Small intestine (tissue), 7 donors: ENCODE results near the gene CLDN22. TPM values are rescaled to one million over a fixed set of nuclear protein-coding genes. Genes with fewer than 3 reads are reported as not detected.

Experiments
- DNase-seq, 2 donors: peaks; one replicate each; pipeline versions ENCODE4 v3.0.0 to v3.0.0-alpha.2; 2013
- FAIRE-seq: peaks from 2 replicates; lab custom pipeline; 2012; peaks lifted over from hg19 to GRCh38; lab: Jason Lieb, UNC
- H3K27ac ChIP-seq, 3 donors: one replicate each; pipeline ENCODE4 v1.5.1; 2013; ENCODE audit warnings: low read length in 2 of 3, mild to moderate bottlenecking in 2 of 3, control low read depth in 1 of 3, inconsistent platforms in 1 of 3, low read depth in 1 of 3, moderate library complexity in 1 of 3
- H3K27me3 ChIP-seq, 3 donors: one replicate each; pipeline ENCODE4 v1.6.1; 2013; ENCODE audit warnings: low read length in 3 of 3, inconsistent platforms in 1 of 3; ENCODE audit not compliant: control insufficient read depth in 3 of 3, insufficient read depth in 3 of 3
- H3K36me3 ChIP-seq, 3 donors: one replicate each; pipeline ENCODE4 v1.6.1; 2013; ENCODE audit warnings: low read length in 3 of 3, inconsistent platforms in 1 of 3, low read depth in 1 of 3, mild to moderate bottlenecking in 1 of 3, moderate library complexity in 1 of 3; ENCODE audit not compliant: control insufficient read depth in 3 of 3, insufficient read depth in 2 of 3
- H3K4me1 ChIP-seq, 3 donors: one replicate each; pipeline ENCODE4 v1.6.1; 2013; ENCODE audit warnings: low read length in 2 of 3, inconsistent platforms in 1 of 3, low read depth in 1 of 3, mild to moderate bottlenecking in 1 of 3, moderate library complexity in 1 of 3; ENCODE audit not compliant: control insufficient read depth in 3 of 3, insufficient read depth in 2 of 3
- H3K4me3 ChIP-seq, 3 donors: one replicate each; pipeline ENCODE4 v1.5.1; 2013; ENCODE audit warnings: low read length in 3 of 3, control low read depth in 1 of 3, inconsistent platforms in 1 of 3, low read depth in 1 of 3, mild to moderate bottlenecking in 1 of 3, moderate library complexity in 1 of 3
- H3K9me3 ChIP-seq, 2 donors: one replicate each; pipeline ENCODE4 v1.6.1; 2013; ENCODE audit warnings: low read depth in 1 of 2, low read length in 1 of 2; ENCODE audit not compliant: control insufficient read depth in 2 of 2, insufficient read depth in 1 of 2
- WGBS, 3 donors: extraction: QIAGEN DNeasy Blood & Tissue Kit; methylation state at CpG; one replicate each; pipeline ENCODE4 v1.1.7; 2013; 5-methylcytosine and 5-hydroxymethylcytosine counted together
- polyA plus RNA-seq, 4 donors: library from polyadenylated mRNA; stranded (reverse) in 3 of 4; unstranded in 1 of 4; fragments of 200-250 nt in 3 of 4; fragments of 120-200 nt in 1 of 4; gene quantifications; one replicate each; pipeline versions ENCODE4 v1.2.1 to v1.2.3, GENCODE V29; 2013
- donor health status: healthy with polysubstance abuse.
- donor health status: control.
- donor health status: control.
- donor health status: Bipolar disorder and iron deficiency.
- donor health status: healthy.

CLDN22 gene
- polyA plus RNA-seq, 4 donors = 0.03 to 0.06 TPM; not detected in 2

DNA sequence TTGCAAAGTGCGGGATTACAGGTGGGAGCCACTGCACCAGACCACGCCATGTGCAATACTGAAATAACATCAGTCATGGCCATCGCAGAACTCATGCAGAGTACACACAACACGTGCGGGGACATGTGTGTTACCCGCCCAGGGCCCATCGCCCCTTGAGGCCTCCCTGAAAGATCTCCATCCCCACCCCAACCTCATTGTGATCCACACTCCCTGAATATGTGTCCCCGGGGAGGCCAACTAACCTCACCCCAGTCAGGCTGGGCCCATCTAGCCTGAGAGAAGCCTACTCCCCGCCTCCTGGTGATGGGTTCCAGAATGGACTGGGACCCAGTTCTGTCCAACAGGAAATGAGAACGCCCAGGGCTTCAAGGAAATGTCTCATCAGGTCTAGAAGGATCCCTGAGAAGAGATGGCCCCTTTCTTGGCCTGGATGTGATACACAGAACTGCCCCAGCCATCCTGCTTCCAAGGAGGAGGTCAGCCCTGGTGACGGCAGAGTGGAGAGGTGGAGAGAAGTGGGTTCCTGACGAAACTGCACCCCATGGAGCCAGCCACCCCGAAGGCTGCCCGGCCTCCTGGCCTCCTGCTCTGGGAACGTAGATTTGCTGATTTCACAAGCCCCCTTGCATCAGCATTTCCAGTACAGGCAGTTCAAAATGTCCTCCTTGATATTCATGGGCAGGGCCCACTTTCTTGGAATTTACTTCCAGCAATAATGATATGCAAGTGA lies 24.6 kb upstream of the CLDN22 start:
- Histone ChIP-seq H3K9me3 (no peaks in the 10 kb centered on the region), H3K4me1 (peaks cover 0 to 6% (median 0%) of the 10 kb centered on the region in 3 donors), H3K27ac (no peak overlapping the region), H3K36me3 (peaks cover 0 to 2% (median 0%) of the 10 kb centered on the region in 3 donors), H3K4me3 (no peak overlapping the region), H3K27me3 (peaks cover 0 to 4% (median 0%) of the 10 kb centered on the region in 3 donors)
- DNase-seq = no peak
- no peak for FAIRE-seq
- WGBS, 3 donors = 88 to 91% (median 91%) methylated on average over 15 of the region's 15 CpGs

DNA sequence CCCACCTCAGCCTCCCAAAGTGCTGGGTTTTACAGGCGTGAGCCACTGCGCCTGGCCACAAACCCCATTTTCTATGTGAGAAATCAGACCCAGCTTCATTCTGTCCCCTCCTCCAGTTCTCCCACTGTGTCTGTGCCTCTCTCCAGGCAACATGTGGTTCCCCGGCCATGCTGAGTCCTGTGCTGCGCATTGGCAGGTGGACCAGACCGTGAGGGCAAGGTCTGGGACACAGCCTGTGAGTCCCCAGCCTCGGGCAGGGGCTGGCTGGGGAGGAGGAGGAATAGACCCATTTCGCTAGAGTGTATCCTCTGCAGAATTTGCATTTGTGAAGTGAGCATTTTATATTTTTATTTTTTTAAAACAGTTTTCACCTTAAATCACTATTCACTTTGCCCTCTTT lies 23.7 kb upstream of the CLDN22 start:
- peaks cover 0 to 6% (median 0%) of the 10 kb centered on the region in 3 donors for H3K4me1 ChIP-seq
- peaks cover 0 to 4% (median 0%) of the 10 kb centered on the region in 3 donors for H3K27me3 ChIP-seq
- WGBS, 3 donors = 89 to 92% (median 91%) methylated on average over 7 of the region's 7 CpGs
- H3K4me3 ChIP-seq = no peak overlapping the region
- H3K9me3 ChIP-seq = no peaks in the 10 kb centered on the region
- H3K27ac ChIP-seq = no peak overlapping the region
- no peak for DNase-seq
- no peak for FAIRE-seq
- peaks cover 0 to 2% (median 0%) of the 10 kb centered on the region in 3 donors for H3K36me3 ChIP-seq

DNA sequence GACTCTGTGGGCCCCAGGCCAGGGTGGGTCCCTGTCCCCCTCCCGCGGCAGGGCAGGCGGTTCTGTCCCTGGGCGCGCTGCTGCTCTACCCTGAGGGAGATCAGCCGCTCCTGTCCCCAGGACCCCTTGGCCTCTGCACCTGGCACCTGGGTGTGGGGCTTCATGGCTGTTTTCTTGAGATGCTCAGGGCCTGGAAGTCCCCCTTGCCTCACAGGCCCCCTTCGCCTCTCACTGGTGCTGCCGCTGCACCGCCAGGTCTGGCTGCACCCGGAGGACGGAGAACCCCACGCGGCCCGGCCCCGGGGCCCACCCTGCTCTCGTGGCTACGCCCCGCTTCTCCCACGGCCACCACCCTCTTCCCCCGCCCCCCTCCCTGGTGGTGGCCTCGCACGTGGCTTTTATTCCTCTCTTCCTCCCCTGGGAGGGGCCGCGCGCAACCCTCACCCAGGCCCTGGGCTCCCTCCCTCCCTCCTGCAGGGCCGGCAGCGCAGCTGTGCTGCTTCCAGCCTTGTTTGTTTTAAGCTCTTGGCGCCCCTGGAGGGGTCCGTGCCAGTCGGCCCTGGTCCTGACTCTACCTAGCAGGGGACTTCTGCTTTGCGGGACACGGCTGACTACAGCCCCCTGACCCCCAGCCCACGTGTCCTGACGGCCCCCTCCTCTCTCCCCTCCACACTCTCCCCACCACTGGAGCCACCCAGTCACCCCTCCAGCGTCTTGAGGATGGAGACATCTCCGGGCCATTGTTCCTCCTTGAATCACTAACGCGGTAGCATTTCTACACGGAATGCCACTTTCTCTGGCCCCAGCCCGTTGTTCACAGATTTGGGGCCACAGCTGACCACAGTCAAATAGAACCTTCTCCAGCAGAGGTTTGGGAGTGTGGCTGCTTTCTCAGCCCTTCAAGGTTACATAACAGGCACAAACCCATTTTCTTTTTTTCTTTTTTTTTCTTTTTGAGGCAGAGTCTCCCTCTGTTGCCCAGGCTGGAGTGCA lies 22.8 kb upstream of the CLDN22 start:
- 10 to 24% (median 12%) methylated on average over 32 to 40 of the region's 40 CpGs for WGBS, 3 donors
- peak overlapping the region in 1 of 3 donors; percentile 28 for H3K4me3 ChIP-seq
- DNase-seq (peak; percentile 25 to 66), FAIRE-seq (no peak)
- peaks cover 0 to 4% (median 0%) of the 10 kb centered on the region in 3 donors for H3K27me3 ChIP-seq
- H3K9me3 ChIP-seq = no peaks in the 10 kb centered on the region
- peaks cover 0 to 2% (median 0%) of the 10 kb centered on the region in 3 donors for H3K36me3 ChIP-seq
- no peak overlapping the region for H3K27ac ChIP-seq
- H3K4me1 ChIP-seq = peaks cover 0 to 5% (median 0%) of the 10 kb centered on the region in 3 donors

DNA sequence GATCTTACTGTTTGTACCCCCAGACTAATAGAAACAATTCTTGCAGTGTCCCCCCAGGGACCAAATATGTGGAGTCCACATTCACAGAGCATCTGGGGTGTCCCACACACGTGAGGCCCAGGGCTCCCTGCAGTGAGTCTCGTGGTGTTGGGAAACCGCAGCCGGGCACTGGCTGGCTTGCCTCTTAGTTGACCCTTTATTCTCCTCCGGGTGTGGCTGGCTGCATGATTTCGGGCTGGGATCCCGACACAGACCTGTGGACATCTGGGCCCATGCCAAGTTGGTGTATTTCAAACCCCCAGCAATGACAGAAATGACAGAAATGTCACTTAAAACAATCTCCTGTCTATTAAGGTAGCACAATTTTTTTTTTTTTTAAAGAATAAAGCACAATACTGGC lies 17.8 kb upstream of the CLDN22 start:
- Histone ChIP-seq H3K27me3 (no peaks in the 10 kb centered on the region), H3K4me1 (peaks cover 0 to 6% (median 2%) of the 10 kb centered on the region in 3 donors), H3K4me3 (no peak overlapping the region), H3K9me3 (no peaks in the 10 kb centered on the region), H3K36me3 (no peaks in the 10 kb centered on the region), H3K27ac (no peak overlapping the region)
- DNase-seq (peak in 1 of 2 donors; percentile 8), FAIRE-seq (no peak)
- WGBS, 3 donors = 18 to 61% (median 33%) methylated on average over 7 of the region's 7 CpGs

- no peak overlapping the region for H3K27ac ChIP-seq
- H3K4me1 ChIP-seq = peaks cover 0 to 6% (median 2%) of the 10 kb centered on the region in 3 donors
- no peaks in the 10 kb centered on the region for H3K36me3 ChIP-seq
- FAIRE-seq (no peak), DNase-seq (no peak)
- H3K27me3 ChIP-seq = no peaks in the 10 kb centered on the region
- no peak overlapping the region for H3K4me3 ChIP-seq
- H3K9me3 ChIP-seq = no peaks in the 10 kb centered on the region
- 78 to 84% (median 84%) methylated on average over 9 of the region's 9 CpGs for WGBS, 3 donors
These were observed 17.3 kb upstream of the CLDN22 start for GRCh38 chr4:183337349-183337748.

DNA sequence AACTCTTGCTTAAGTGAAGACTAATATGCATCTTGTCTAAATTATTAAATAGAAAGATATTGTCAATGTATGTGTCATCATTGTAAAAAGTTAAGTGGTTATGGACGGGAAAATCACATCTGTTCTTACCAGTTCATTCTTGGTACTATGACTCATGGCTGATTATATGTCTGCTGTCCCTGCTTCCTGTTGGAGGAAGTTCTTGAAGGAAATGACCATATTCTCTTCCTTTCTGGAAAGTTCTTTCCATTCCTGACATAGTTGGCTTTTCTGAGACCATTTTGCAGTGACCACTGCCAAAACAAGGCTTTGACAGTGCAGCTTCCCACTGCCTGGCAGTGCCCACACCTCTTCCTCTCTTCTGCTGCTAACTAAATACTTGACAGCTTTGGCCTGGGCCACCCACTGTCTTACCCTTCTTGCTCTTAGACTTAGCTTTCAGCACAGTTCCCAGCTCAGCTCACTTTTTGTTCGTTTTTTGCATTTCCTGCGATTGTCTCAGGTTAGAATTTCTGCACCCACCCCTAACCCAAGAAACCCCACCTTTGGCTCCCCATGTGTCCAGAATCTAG lies 15.4 kb upstream of the CLDN22 start:
- DNase-seq (peak; percentile 41 to 52), FAIRE-seq (no peak)
- Histone ChIP-seq H3K27ac (peak overlapping the region in 1 of 3 donors; percentile 3), H3K27me3 (no peaks in the 10 kb centered on the region), H3K36me3 (no peaks in the 10 kb centered on the region), H3K9me3 (no peaks in the 10 kb centered on the region), H3K4me1 (peaks cover 0 to 6% (median 2%) of the 10 kb centered on the region in 3 donors), H3K4me3 (no peak overlapping the region)
- 55 to 64% (median 62%) methylated on average over 3 of the region's 3 CpGs for WGBS, 3 donors

DNA sequence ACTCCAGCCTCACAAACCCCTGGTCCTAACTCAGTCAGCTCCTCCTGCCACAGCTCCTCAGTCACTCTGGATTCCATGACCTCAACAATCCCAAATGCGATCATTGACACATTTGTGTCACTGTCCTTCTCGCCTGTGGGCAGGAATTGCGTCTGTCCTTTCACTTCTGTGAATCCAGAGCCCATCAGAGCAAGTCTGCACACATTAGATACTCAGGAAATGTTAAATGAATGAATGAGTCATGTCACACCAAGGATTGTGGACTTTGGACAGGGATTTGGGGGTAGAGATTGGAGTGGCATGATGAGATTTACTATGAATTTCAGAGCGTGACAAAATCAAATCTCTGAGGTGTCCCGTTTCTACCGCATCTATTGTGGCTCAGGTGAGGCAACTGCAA lies 13.9 kb upstream of the CLDN22 start:
- Histone ChIP-seq H3K4me3 (no peak overlapping the region), H3K4me1 (peaks cover 0 to 6% (median 2%) of the 10 kb centered on the region in 3 donors), H3K27ac (no peak overlapping the region), H3K27me3 (no peaks in the 10 kb centered on the region), H3K9me3 (peaks cover 0 to 10% of the 10 kb centered on the region in 2 donors), H3K36me3 (no peaks in the 10 kb centered on the region)
- WGBS, 3 donors = 9 to 66% (median 38%) methylated on average over 6 of the region's 6 CpGs
- peak; percentile 71 to 82 for DNase-seq
- FAIRE-seq = no peak

DNA sequence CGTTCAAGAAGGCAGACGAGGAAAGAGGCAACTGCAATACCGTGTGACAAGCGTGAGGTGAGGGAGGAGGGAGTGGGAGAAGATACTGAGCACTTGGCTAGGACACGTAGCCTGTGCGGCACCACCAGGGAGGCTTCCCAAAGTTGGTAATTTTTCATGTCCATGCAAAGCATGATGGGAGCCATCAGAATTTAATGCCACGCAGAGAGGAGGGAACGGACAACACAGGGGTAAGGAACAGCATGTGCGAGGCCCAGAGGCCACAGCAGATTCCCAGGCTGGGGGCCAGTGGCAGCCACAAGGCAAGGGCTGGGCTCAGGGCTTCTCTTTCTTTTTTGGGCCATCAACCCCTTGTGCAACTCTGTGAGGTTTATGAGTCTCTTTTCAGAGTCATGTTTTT lies 13.1 kb upstream of the CLDN22 start:
- WGBS, 3 donors = 92 to 94% (median 92%) methylated on average over 9 of the region's 9 CpGs
- Histone ChIP-seq H3K9me3 (peaks cover 0 to 14% of the 10 kb centered on the region in 2 donors), H3K27me3 (no peaks in the 10 kb centered on the region), H3K27ac (no peak overlapping the region), H3K4me1 (peaks cover 0 to 6% (median 2%) of the 10 kb centered on the region in 3 donors), H3K4me3 (no peak overlapping the region), H3K36me3 (no peaks in the 10 kb centered on the region)
- no peak for DNase-seq
- no peak for FAIRE-seq
